NCI-H1105 treated with DMSO at 0.1 percent for 48 hours (cell line): ENCODE data around the gene GLIS1.

Experiments used
- DNase-seq: peaks from one replicate; lab custom pipeline; 2025; lab: John Stamatoyannopoulos, UW

The GLIS1 gene

GRCh38 chr1:53678938-53679825, 59.8 kb downstream of the GLIS1 start:
- no peak for DNase-seq

DNA sequence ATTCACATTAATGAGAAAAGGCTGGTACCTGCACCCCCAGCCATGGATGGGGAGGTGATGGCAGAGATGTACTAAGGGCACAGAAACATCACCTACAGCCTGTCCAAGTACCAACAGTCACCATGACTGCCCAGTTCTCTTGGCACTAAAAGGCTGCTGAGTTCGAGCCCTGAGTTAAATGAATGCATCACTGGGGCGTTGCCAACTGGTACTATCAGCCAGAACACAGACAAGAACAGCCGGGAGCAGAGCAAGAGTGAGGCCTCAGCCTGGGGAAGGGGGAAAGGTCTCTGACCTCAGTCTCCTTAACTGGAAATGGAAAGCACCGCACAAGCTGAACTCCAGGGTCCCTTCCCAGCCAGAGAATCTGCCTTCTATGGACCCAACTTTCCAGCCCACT, 60.5 kb downstream of the GLIS1 start:
- DNase-seq = no peak

GRCh38 chr1:53678046-53678445, 60.9 kb downstream of the GLIS1 start:
- no peak for DNase-seq

DNA sequence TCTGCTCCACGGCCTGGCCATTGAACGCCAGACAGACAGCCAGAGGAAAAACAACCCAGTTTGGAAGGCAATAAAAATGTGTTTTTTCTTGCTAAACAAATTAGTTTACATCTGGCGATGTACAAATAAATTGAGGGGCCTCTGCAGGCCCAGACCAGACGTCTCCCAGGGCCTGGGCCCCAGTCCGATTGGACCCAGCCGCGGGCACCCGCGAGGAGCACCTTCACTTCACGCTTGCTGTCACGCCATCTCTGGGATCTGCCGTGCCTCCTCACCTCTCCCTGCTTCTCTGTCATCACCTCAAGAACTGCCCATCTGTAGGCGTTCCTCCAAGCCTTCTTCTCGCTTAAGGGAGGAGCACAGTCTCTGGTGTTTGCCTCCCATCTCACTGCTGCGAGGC, 61.5 kb downstream of the GLIS1 start:
- DNase-seq = no peak

- no peak for DNase-seq
These were observed 66.2 kb downstream of the GLIS1 start for GRCh38 chr1:53672785-53673184.

GRCh38 chr1:53672243-53672642, 66.7 kb downstream of the GLIS1 start:
- no peak for DNase-seq

DNA sequence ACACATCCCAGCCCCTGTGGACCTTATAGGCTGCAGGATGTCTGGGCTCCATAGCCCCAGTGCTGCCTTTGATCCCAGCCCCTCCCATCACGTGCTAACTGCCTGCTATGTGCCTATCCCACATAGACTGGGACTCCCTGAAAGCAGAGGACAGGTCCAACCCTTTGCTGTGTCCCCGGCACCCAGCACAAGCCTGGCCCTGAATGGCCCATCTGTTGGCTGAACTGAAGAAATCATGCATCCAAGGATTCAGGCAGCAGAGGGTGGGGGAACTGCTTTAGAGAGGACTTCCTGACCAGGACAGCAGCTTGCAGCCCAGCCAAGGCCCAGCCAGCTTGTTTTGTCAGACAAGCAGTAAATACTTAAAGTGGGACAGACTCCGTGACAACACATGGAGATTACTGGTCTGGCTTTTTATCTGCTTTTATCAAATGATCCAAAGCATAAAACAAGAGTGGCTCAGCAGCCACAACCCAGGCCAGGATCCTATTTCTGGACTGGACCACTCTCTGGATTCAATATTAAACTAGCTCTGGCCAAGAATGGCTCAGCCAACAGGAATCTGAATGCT, 69.3 kb downstream of the GLIS1 start:
- DNase-seq = no peak

DNA sequence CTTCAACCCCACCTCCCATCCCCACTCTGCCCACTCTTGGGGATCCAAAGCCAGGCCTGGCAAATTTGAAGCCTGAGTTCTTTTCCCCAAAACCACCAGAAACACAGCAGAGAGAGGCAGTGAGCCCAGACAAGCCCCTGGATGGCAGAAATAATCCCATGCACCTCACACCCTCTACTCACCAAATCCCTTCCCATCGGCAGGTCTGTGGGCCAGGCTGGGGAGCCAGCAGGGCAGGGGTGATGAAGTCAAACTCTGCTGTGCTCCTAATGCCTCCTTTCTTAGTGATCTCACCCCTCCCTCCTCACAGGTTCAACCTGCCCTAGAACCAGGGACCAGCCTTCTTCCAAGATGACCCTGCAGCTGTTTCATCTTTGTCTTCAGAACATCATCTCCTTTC, 72.4 kb downstream of the GLIS1 start:
- no peak for DNase-seq

DNA sequence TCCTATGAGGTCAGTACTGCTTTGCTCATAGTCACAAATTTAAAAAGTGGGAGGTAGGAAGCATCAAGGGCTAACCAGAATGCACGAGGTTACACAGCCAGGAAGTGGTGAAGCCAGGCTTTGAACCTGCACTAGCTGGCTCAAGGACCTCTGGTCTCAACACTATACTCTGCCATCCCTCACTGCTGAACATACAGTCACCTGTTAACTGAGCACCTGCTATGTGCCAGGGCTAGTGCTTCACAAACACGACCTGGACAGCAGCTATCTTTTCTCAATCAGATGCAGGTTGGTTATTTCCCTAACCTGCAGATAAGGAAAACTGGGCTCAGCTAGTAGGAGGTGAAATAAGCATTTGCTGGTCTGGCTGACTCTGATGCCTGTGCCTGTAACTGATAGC, 73.0 kb downstream of the GLIS1 start:
- DNase-seq = no peak

DNA sequence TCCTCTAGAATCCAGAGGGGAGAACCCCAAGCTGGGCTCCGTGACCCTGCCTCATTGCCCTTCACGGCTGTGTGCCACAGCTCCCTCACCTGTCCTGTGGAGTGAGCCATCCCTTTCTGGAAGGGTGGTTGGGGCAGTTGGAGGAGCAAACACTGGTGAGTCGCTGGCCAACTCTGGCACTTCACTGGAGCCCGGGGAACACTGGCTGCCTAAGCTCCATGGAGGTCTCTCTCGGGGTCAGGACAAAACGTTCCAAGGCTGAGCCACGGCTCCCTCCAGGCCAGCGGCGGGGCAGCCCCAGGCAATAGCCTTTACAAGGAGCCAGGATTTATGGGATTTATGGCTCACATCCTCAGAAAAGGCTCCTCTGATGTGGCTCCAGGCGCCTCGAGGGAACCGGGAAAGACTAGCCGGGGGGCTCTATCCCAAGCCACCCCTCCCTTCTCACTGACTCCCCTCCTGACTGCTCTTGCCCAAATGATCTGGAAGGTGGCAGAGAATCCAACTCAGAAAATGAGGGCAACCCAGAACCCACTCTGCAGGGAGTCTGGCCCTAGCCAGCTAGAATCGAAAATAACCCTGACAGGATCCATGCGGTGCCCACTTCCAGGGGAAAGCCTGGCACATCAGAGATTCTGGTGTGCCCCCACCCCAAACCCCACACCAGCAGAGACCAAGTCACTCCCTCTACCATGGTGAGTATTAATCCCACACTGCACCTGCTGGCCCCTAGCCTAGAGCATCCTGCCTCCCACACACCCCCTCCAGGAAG, 75.2 kb downstream of the GLIS1 start:
- no peak for DNase-seq

DNA sequence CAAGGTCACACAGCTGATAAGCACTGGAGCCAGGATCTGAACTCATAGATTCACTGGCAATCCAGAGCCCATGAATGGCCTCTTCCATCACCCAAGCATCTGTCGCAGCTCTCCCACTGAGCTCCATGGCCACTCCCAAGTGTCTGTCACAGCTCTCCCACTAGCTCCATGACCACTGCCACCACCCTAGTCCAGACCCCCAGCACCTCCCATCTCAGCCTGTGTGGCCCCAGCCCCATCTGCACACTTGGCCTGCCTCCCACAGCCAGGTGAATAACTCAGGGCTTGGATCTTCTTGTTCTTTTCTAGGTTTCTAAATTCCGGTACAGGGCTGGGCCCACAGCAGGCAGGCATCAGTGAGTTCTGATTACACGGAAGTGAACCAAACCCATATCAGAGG, 76.0 kb downstream of the GLIS1 start:
- DNase-seq = no peak

GRCh38 chr1:53662169-53662568, 76.8 kb downstream of the GLIS1 start:
- DNase-seq = no peak

DNA sequence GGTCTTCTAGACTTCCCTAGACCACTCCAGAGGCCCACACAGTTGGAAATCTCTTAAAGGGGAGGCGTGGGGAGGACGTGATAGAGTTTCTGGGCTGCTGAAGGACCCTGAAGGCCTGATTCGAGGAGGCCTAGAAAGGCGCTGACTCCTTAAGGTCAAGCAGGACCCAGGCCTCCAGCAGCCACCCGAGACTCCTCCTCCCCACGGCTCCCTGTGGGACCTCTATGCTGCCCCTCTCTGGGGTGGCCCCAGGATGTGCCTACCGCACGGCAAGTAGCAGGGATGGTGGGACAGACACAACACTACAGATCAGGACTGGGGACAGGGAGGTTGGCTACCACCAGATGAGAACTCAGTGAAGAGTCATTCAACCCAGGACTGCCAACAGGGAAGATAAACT, 77.5 kb downstream of the GLIS1 start:
- no peak for DNase-seq

GRCh38 chr1:53660666-53661065, 78.3 kb downstream of the GLIS1 start:
- DNase-seq = no peak

DNA sequence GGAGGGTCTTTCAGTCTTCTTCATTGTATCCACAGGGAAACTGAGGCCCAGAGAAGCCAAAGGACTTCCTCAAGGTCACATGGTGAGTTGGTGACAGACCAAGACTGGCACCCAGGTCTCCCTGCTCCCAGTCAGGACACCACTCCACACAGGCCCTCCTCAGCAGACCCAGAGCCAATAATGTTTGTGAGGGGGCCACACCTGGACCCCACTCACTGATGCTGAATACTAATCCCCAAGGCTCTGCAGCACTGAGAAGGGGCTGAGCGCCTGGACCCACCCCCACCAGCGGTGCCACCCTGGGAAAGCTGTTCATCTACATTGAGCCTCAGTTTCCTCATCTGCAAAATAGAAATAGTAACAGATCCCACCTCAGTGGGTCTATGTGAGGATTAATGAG, 79.5 kb downstream of the GLIS1 start:
- DNase-seq = no peak

- DNase-seq = no peak
These were observed 80.3 kb downstream of the GLIS1 start for GRCh38 chr1:53658489-53659230.

DNA sequence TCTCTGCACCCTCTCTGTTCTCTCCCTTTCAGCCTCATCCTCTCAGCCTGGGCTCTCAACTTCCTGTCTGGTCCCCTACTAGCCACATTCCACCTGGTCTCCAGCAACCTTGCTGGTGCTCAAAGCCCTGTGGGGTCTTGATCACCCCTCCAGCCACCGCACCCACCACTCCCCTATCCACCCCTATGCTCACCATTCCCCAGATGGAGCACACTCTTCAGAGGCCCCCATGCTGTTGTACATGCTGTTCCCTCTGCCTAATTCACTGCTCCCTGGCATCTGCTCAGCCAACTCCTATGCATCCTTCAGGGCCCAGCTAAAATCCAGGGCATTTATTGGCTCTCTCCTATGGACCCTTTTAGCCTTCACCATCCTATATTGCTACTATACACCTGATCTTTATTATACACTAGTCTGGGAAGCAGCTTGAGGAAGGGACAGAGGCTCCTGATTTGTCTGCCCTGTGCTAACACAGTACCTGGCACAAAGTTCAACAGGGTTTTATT, 81.0 kb downstream of the GLIS1 start:
- DNase-seq = no peak

DNA sequence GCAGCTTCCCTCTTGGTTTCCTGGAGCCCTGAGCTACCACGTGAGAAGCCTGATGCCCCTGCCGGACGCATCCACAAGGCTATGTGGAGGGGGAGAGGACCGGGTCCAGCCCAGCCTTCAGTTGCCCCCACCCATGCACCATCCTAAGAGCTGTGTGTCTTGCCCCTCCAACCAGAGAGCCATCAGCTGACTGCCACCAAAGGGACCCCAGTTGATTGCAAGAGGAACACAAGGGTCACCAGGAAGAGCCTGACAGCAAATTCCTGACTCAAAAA, 81.5 kb downstream of the GLIS1 start:
- DNase-seq = no peak

GRCh38 chr1:53656747-53657530, 82.0 kb downstream of the GLIS1 start:
- no peak for DNase-seq

DNA sequence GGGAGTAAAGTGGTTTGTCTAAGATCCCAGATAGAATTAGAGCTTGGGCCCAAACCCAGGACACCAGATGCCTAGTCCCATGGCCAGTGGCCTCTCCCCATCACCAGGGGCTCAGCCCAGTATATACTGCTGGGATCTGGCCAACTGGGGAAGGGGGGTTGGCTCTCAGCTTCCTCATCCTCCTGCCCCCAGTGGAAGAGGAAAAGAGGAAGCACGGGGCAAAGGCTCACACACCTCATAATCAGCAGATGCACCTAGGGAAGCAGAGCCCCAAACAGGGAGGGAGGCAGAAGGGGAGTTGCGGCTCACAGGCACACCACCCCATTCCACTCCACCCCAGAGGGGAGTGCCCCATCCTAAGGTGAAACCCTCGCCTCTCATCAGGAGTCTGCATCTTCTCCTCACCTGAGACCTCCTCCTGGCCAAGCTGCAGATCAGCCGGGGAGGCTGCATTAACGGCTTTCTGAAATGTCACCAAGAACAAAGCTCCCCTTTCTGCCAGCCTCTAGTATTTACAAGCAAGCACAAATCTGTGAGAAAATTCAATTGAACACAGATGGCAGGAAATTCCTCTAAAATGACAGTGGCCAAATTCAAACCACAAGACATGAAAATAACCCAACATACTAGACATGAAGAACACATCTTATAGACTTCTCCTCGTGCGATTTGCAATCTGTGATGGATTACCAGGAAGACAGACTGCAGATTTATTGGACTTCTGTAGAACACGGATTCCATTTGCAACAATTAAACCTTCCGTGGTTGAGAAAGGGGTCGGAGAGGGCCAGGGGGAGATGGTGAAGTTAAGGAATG, 82.8 kb downstream of the GLIS1 start:
- no peak for DNase-seq
